T-cell (primary cell): ENCODE data around the gene SERPINA12. TPM values are rescaled to one million over a fixed set of nuclear protein-coding genes. Genes with fewer than 3 reads are reported as not detected.

Experiments
- ATAC-seq, 4 experiments: fragments of 200-7000 bp in 3 of 4; fragments of 150-1000 bp in 1 of 4; cut with Tn5 transposase; replicated peaks in 1 of 4; 1 replicate in 3 of 4; 2 replicates in 1 of 4; pipeline ENCODE4 v1.10.0; 2021; ENCODE audit warnings: moderate library complexity in 3 of 4, mild to moderate bottlenecking in 2 of 4, moderate number of reproducible peaks in 1 of 4
- CTCF ChIA-PET, 2 donors: fragments of 300-600 bp; sonication (Branson Sonifier 250); formaldehyde crosslinking; loops; one replicate each; lab custom pipeline; 2022; ENCODE audit warnings: antibody characterized with exemption in 2 of 2; lab: Charles Lee
- POLR2A ChIA-PET, 2 donors: fragments of 300-600 bp; sonication (Branson Sonifier 250); formaldehyde crosslinking; loops; one replicate each; lab custom pipeline; 2022; ENCODE audit warnings: antibody characterized with exemption in 2 of 2; lab: Charles Lee
- DNase-seq, 35 experiments: peaks; one replicate each; pipeline versions ENCODE4 v3.0.0 to v3.0.0-alpha.2; 2013 to 2023
- H3K27ac ChIP-seq: one replicate; pipeline ENCODE4 v1.5.1; 2013; ENCODE audit warnings: low read length
- H3K27me3 ChIP-seq, 2 experiments: replicated peaks in 1 of 2; 1 replicate in 1 of 2; 2 replicates in 1 of 2; pipeline versions ENCODE4 v1.6.1 to v1.7.0; 2013; ENCODE audit warnings: low read length in 1 of 2, mixed read lengths in 1 of 2; ENCODE audit not compliant: control insufficient read depth in 2 of 2, insufficient read depth in 2 of 2; ENCODE audit errors: extremely low read depth in 1 of 2
- H3K36me3 ChIP-seq, 2 donors: 1 replicate in 1 of 2; 2 replicates in 1 of 2; pipeline versions ENCODE4 v1.6.1 to v1.7.0; 2013; ENCODE audit warnings: low read length in 1 of 2; ENCODE audit not compliant: control insufficient read depth in 2 of 2, insufficient read depth in 1 of 2; ENCODE audit errors: extremely low read depth in 1 of 2
- H3K4me1 ChIP-seq, 2 experiments: 1 replicate in 1 of 2; 2 replicates in 1 of 2; pipeline versions ENCODE4 v1.6.1 to v1.7.0; 2013; ENCODE audit warnings: low read length in 2 of 2, mixed read lengths in 1 of 2; ENCODE audit not compliant: insufficient read depth in 2 of 2, control insufficient read depth in 1 of 2; ENCODE audit errors: extremely low read depth in 1 of 2
- H3K4me3 ChIP-seq, 2 donors: 1 replicate in 1 of 2; 2 replicates in 1 of 2; pipeline versions ENCODE4 v1.5.1 to v1.7.0; 2013; ENCODE audit warnings: mild to moderate bottlenecking in 2 of 2, low read length in 1 of 2, moderate library complexity in 1 of 2; ENCODE audit not compliant: control insufficient read depth in 1 of 2; ENCODE audit errors: extremely low read depth in 1 of 2
- H3K9me3 ChIP-seq: 2 replicates; pipeline ENCODE4 v1.7.0; 2013
- H3K27ac Mint-ChIP-seq, 2 donors: one replicate each; pipeline ENCODE4 v1.8.0; 2020 to 2021; ENCODE audit warnings: mild to moderate bottlenecking in 2 of 2, mixed read lengths in 2 of 2
- H3K27me3 Mint-ChIP-seq, 2 donors: one replicate each; pipeline ENCODE4 v1.8.0; 2021 to 2022; ENCODE audit warnings: mixed read lengths in 2 of 2
- H3K36me3 Mint-ChIP-seq: one replicate; pipeline ENCODE4 v1.8.0; 2021; ENCODE audit warnings: mixed read lengths
- H3K4me1 Mint-ChIP-seq, 3 donors: one replicate each; pipeline ENCODE4 v1.8.0; 2020 to 2022; ENCODE audit warnings: mixed read lengths in 3 of 3, mild to moderate bottlenecking in 1 of 3
- H3K4me3 Mint-ChIP-seq, 3 donors: one replicate each; pipeline ENCODE4 v1.8.0; 2020 to 2022; ENCODE audit warnings: mild to moderate bottlenecking in 3 of 3, mixed read lengths in 3 of 3, moderate library complexity in 3 of 3
- H3K9me3 Mint-ChIP-seq, 3 donors: one replicate each; pipeline ENCODE4 v1.8.0; 2020 to 2022; ENCODE audit warnings: mixed read lengths in 3 of 3
- WGBS: methylation state at CpG from one replicate; pipeline ENCODE4 v1.1.5; 2013; ENCODE audit warnings: missing lambda C conversion rate; ENCODE audit not compliant: insufficient coverage; 5-methylcytosine and 5-hydroxymethylcytosine counted together
- total RNA-seq, 35 experiments: library from RNA in 6 of 35; stranded (reverse) in 6 of 35; fragments of 120-200 nt in 1 of 35; gene quantifications; one replicate each; pipeline versions ENCODE4 v1.2.1 to v1.2.4 and lab custom pipeline; 2013 to 2026

The SERPINA12 gene
- total RNA-seq, 5 donors from 2014 or later (not counting 1 experiment from before 2014, with no cell fraction given): not detected

DNA sequence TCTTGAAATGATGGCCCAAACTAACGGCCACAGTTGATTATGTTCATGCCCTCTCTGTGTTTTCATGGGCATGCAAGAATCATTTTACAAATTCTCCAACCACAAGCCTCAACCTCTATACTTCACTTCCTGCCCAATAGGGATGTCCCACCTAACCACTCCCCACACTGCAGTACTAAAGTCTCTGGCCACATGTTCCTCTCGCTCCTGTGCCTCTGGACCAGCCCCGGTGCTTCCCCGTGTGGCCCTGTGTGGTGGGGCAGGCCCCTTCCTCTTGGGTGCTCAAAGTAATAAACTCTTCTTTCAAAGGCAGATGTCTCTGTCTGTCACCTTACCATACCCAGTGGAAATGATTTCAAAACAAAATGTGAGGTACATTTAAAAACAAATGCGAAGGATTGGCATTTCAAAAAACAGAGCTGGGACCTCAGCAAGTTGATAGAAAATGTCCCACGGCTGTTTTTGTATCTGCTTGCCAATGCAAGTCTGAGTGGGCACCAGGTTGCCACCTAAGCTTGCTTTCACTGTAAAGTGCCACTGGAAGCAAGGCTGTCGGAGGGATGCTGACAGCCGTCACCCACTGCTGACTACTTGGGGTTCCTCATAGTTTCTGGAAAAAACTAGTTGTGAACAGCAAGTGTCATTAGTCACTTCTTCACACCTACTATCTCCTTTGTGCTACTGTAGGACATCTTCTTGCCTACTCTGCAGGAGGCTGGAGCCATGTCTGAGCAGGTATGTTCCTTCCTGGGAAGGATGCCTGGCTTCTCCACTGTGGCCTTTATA lies 48.4 kb downstream of the SERPINA12 start:
- H3K4me3 Mint-ChIP-seq: no peak overlapping the region
- Histone ChIP-seq H3K27ac (no peak overlapping the region), H3K9me3 (no peaks in the 10 kb centered on the region), H3K27me3 (peaks cover 0 to 12% of the 10 kb centered on the region in 2 experiments), H3K36me3 (no peaks in the 10 kb centered on the region), H3K4me3 (no peak overlapping the region), H3K4me1 (no peaks in the 10 kb centered on the region)
- H3K27me3 Mint-ChIP-seq: peaks cover 12 to 23% of the 10 kb centered on the region in 2 donors
- H3K9me3 Mint-ChIP-seq: peaks cover 1 to 8% (median 4%) of the 10 kb centered on the region in 3 donors
- ChIA-PET POLR2A (no interaction called here), CTCF (interaction anchor here in 1 of 2 donors (0.6 kb wide), 1 partner anchor 13 kb away, joined by 3 read pairs; no protein-coding TSS in a partner anchor)
- H3K36me3 Mint-ChIP-seq: no peaks in the 10 kb centered on the region
- no peaks in the 10 kb centered on the region for H3K4me1 Mint-ChIP-seq
- WGBS: 69% methylated on average over 3 of the region's 8 CpGs
- H3K27ac Mint-ChIP-seq: no peak overlapping the region
- ATAC-seq (no peak), DNase-seq (no peak)

DNA sequence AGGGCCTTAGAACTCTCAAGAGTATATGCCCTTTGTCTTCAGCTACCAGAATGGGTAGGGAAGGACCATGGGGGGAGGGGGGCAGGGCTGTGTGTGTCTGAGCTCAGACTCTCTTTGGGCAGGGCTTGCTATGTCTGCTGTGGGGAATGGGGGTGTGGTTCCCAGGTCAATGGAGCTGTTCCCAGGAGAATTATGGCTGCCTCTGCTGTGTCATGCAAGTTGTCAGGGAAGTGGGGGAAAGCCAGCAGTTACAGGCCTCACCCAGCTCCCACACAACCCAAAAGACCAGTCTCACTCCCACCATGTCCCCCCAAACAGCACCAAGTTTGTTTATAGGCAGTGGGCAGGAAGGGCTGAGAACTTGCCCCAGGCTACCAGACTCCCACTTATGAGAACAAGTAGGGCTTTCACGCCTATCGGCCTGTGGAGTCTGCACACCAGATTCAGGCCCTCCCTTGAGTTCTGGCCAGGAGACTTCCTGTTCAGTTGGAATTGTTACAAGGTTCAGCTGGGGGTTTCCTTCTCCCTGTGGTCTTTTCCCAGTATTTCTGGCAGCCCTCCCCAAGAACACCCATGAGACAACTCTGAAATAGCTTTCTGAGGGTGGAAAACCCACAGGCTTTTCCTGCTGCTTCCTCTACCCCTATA lies 50.6 kb downstream of the SERPINA12 start:
- H3K27me3 ChIP-seq: peaks cover 0 to 12% of the 10 kb centered on the region in 2 experiments
- no peak overlapping the region for H3K27ac Mint-ChIP-seq
- no peak for DNase-seq
- no peaks in the 10 kb centered on the region for H3K36me3 ChIP-seq
- no CpG with 5 or more reads among the region's 2 CpGs for WGBS
- no peaks in the 10 kb centered on the region for H3K36me3 Mint-ChIP-seq
- H3K4me1 Mint-ChIP-seq: no peaks in the 10 kb centered on the region
- peaks cover 20 to 23% of the 10 kb centered on the region in 2 donors for H3K27me3 Mint-ChIP-seq
- no peaks in the 10 kb centered on the region for H3K9me3 ChIP-seq
- H3K9me3 Mint-ChIP-seq: peaks cover 0 to 16% (median 8%) of the 10 kb centered on the region in 3 donors
- no peak overlapping the region for H3K4me3 ChIP-seq
- no peaks in the 10 kb centered on the region for H3K4me1 ChIP-seq
- no peak overlapping the region for H3K27ac ChIP-seq
- ChIA-PET POLR2A (no interaction called here), CTCF (no interaction called here)
- no peak for ATAC-seq
- no peak overlapping the region for H3K4me3 Mint-ChIP-seq

DNA sequence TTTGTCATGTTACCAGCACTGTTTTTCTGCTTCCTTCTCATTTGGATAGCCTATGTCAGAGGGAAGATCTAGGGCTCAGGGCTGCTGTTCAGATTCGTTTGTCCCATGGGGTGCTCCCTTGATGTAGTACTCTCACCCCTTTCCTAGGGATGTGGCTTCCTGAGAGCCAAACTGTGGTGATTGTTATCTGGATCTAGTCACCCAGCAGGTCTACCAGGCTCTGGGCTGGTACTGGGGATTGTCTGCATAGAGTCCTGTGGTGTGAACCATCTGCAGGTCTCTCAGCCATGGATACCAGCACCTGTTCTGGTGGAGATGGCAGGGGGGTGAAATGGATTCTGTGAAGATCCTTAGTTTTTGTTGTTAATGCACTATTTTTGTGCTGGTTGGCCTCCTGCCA lies 51.2 kb downstream of the SERPINA12 start:
- Histone ChIP-seq H3K4me3 (no peak overlapping the region), H3K4me1 (no peaks in the 10 kb centered on the region), H3K27me3 (peaks cover 0 to 12% of the 10 kb centered on the region in 2 experiments), H3K9me3 (no peaks in the 10 kb centered on the region), H3K36me3 (no peaks in the 10 kb centered on the region), H3K27ac (no peak overlapping the region)
- DNase-seq: no peak
- peaks cover 23% of the 10 kb centered on the region in 2 donors for H3K27me3 Mint-ChIP-seq
- H3K27ac Mint-ChIP-seq: no peak overlapping the region
- CTCF ChIA-PET: no interaction called here
- H3K4me1 Mint-ChIP-seq: no peaks in the 10 kb centered on the region
- H3K4me3 Mint-ChIP-seq: no peak overlapping the region
- peaks cover 0 to 17% (median 8%) of the 10 kb centered on the region in 3 donors for H3K9me3 Mint-ChIP-seq
- no CpG with 5 or more reads among the region's 1 CpG for WGBS
- no peak for ATAC-seq
- POLR2A ChIA-PET: no interaction called here
- H3K36me3 Mint-ChIP-seq: no peaks in the 10 kb centered on the region

DNA sequence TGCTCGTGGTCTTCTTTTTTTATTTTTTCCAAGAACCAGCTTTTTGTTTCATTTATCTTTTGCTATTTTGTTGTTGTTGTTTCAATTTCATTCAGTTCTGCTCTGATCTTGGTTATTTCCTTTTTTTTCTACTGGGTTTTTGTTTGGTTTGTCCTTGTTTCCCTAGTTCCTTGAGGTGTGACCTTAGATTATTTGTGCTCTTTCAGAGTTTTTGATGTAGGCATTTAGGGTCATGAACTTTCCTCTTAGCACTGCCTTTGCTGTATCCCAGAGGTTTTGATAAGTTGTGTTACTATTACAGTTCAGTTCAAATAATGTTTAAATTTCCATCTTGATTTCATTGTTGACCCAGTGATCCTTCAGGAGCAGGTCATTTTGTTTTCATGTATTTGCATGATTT lies 53.3 kb downstream of the SERPINA12 start:
- Histone ChIP-seq H3K4me1 (no peaks in the 10 kb centered on the region), H3K4me3 (no peak overlapping the region), H3K27me3 (peaks cover 0 to 6% of the 10 kb centered on the region in 2 experiments), H3K36me3 (no peaks in the 10 kb centered on the region), H3K9me3 (no peaks in the 10 kb centered on the region), H3K27ac (no peak overlapping the region)
- no peak for ATAC-seq
- Mint-ChIP-seq H3K27ac (no peak overlapping the region), H3K4me1 (no peaks in the 10 kb centered on the region), H3K4me3 (no peak overlapping the region), H3K27me3 (peaks cover 16 to 19% of the 10 kb centered on the region in 2 donors), H3K9me3 (peaks cover 0 to 17% (median 8%) of the 10 kb centered on the region in 3 donors), H3K36me3 (no peaks in the 10 kb centered on the region)
- ChIA-PET CTCF (no interaction called here), POLR2A (interaction anchor here in 1 of 2 donors (0.7 kb wide), 1 partner anchor 150 kb away, joined by 6 read pairs; no protein-coding TSS in a partner anchor)
- DNase-seq: no peak
- WGBS: no CpG with 5 or more reads among the region's 1 CpG

DNA sequence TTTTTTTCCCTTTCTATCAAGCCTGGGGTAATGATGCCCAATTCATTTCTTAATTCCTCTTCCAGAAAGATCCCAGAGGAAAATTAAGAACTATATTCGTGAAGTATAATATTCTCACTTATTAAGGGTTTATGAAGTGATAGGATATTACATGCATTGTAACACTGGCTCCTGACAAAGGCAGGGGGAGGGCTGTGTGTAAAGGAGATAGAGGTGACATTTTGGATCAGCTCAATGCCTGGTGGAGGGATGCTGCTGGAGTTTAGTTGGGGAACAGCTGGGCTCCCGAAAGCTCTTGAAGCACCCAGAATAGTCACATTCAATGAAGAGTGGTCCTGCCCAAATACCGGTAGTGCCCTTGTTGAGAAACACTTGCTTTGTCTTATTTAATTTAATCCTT lies 57.4 kb downstream of the SERPINA12 start:
- CTCF ChIA-PET: no interaction called here
- no peaks in the 10 kb centered on the region for H3K9me3 ChIP-seq
- POLR2A ChIA-PET: no interaction called here
- peaks cover 0 to 11% of the 10 kb centered on the region in 2 experiments for H3K27me3 ChIP-seq
- no peak for DNase-seq
- no peaks in the 10 kb centered on the region for H3K36me3 ChIP-seq
- Mint-ChIP-seq H3K4me1 (no peaks in the 10 kb centered on the region), H3K36me3 (no peaks in the 10 kb centered on the region), H3K4me3 (no peak overlapping the region), H3K27me3 (peaks cover 4 to 18% of the 10 kb centered on the region in 2 donors), H3K27ac (no peak overlapping the region), H3K9me3 (peaks cover 0 to 11% (median 8%) of the 10 kb centered on the region in 3 donors)
- WGBS: no CpG with 5 or more reads among the region's 3 CpGs
- H3K4me1 ChIP-seq: no peaks in the 10 kb centered on the region
- H3K4me3 ChIP-seq: no peak overlapping the region
- no peak overlapping the region for H3K27ac ChIP-seq
- ATAC-seq: no peak

DNA sequence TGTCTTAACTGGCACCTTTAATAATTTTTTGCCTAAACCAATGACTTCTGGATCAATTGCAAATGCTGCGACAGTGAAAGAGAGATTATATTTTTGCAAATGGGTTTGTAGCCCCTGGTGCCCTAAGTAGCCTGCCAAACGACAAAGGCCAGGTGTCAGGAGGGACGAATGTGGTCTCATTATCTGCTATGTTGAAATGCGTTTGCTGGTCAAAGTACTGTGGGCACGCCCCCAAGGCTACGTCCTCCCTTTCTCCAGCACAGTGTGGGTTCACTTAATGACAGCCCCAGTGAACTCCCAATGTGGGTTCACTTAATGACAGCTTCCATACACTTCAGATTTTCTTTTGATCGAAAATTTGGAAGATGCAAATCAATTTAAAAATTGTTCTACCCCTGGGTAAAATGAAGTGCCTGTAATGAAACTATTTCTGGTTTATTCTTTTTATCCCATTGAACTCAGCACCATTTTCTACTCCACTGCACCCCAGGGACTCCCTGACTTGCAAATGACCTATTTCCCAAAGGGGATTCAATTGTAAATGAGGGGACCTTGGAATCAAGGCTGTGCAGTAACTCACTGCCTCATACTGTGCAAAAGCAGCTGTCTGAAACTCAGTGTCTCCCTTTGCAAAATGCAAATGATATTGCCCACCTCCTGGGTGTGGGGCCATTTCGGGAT lies 58.0 kb downstream of the SERPINA12 start:
- no peak for ATAC-seq

More for the DNA sequence above, 58.0 kb downstream of the SERPINA12 start:
- no peak overlapping the region for H3K27ac ChIP-seq
- H3K4me3 Mint-ChIP-seq: no peak overlapping the region
- H3K4me1 Mint-ChIP-seq: no peaks in the 10 kb centered on the region
- no peaks in the 10 kb centered on the region for H3K36me3 ChIP-seq
- no peak overlapping the region for H3K4me3 ChIP-seq
- no peak overlapping the region for H3K27ac Mint-ChIP-seq
- H3K27me3 Mint-ChIP-seq: peaks cover 3 to 18% of the 10 kb centered on the region in 2 donors
- no peak for DNase-seq
- CTCF ChIA-PET: no interaction called here
- peaks cover 0 to 11% of the 10 kb centered on the region in 2 experiments for H3K27me3 ChIP-seq
- H3K4me1 ChIP-seq: no peaks in the 10 kb centered on the region
- H3K9me3 ChIP-seq: no peaks in the 10 kb centered on the region
- no peaks in the 10 kb centered on the region for H3K36me3 Mint-ChIP-seq
- 49% methylated on average over 3 of the region's 8 CpGs for WGBS
- peaks cover 0 to 9% (median 8%) of the 10 kb centered on the region in 3 donors for H3K9me3 Mint-ChIP-seq
- POLR2A ChIA-PET: no interaction called here
